HG03045 (cell line): ENCODE data around the gene NRSN2.

Experiments
- ATAC-seq: cut with Tn5 transposase; IDR thresholded peaks from one replicate; pipeline ENCODE4 v1.9.1; 2021; ENCODE audit warnings: mild to moderate bottlenecking, moderate library complexity; ENCODE audit not compliant: unreplicated experiment

The NRSN2 gene

GRCh38 chr20:396619-397431 lies 49.9 kb downstream of the NRSN2 start:
- ATAC-seq = no peak

DNA sequence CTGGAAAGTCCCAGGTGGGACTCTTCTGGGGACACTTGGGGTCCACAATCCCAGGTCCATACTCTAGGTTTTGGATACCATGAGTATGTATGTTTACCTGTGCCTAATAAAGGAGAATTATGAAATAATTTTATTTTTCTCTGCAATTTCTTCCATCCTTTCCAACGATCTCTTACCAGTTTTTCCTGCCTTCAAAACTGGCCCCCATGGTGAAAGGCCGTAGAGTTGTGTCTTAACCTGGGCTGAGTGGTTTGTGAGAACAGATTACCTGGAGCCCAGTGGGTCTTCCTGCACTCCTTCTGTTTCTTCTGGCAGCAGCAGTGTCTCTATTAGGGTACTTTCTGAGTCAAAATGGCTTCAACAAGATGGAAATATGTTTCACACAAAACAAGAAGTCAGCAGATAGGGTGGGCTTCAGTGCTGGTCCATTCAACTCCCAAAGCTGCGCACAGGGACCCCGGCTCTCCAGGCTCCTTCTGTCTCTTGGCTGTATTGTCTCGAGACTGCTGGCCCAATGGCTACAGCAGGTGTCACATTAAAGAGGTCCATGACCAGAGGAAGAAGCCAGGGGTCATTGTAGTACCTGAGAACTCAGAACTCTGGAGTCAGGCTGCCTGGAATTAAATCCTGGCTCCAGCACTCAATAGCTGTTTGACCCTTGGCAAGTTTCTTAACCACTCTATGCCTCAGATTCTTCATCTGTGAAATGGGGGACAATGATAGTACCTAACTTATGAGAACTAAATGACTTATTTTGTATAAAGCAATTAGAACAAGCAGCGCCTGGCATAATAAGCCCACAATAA lies 50.7 kb downstream of the NRSN2 start:
- ATAC-seq = no peak

- no peak for ATAC-seq
Observed at GRCh38 chr20:399182-399707, 52.3 kb downstream of the NRSN2 start.

DNA sequence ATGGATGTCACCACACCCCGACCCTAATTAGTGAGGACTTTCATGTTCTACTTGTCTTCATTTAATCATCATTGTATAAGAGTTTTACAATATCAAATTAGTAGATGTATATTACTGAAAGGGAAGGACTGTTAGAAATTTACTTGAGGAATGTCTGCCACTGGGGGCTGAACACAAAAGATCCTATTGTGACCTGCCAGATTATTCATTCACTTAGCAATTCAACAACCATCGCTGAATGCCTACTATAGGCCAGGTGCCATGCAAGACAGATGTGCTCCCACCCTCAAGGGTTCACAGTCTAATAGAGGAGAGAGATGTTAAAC lies 53.2 kb downstream of the NRSN2 start:
- ATAC-seq = no peak

- no peak for ATAC-seq
Observed at GRCh38 chr20:400454-401275, 53.8 kb downstream of the NRSN2 start.

DNA sequence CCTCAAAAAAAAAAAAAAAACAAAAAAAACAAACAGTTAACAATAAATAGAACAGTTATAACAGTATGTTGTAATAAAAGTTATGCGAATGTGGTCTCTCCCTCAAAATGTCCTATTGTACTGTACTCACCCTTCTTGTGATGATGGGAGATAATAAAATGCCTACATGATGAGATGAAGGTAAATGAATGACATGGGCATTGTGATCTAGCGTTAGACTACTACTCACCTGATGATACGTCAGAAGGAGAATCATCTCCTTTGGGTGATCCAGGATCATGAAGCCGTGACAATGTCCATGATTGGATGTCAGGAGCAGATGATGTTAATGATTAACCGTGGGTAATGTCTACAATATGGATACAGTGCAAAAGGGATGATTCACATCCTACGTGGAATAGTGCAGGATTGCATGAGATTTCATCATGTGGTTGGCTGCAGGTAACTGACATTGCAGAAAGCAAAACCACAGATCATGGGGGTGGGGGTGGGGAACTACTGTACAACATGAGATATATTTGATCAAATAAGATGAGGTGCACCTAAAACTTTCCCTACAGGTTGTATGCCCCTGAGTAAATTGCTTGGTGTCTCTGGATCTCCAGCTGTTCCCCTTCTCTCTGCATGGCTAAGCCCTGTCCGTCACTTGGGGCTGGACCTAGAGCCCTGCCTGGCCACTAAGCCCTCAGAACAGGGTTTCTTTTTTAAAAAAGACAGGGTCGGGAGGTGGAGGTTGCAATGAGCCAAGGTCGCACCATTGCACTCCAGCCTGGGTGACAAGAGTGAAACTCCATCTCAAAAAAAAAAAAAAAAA lies 55.0 kb downstream of the NRSN2 start:
- ATAC-seq = no peak

GRCh38 chr20:402496-402885 lies 55.6 kb downstream of the NRSN2 start:
- no peak for ATAC-seq

DNA sequence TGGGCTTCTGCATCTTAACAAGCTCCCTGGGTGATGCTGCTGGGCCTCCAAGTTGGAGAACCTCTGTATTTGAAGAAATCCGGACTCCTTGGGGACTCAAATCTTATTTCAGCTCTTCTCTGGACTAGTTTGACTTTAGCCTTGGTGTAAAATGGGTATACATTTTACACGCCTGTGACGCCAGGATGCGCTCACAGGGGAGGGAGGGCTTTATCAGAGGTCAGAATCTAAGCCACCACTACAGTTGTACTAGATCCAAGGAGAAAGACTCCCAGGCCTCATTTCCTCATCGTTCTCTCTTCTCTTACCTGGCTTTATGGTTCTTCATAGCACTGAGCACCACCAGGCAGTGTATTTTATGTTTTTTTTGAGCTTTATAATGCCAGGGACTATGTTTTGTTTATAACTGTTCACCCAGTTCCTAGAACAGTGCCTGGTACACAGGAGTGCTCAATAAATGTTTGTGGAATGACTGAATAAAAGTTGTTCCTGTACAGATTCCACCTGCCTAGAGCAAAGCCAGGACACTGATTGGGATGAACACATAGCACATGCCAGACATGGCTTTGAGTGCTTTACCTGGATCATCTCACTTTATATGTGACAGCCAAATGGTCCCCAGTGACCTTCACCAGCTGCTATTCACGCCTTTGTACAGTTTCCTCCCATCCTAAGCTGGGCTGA lies 56.1 kb downstream of the NRSN2 start:
- ATAC-seq = no peak

DNA sequence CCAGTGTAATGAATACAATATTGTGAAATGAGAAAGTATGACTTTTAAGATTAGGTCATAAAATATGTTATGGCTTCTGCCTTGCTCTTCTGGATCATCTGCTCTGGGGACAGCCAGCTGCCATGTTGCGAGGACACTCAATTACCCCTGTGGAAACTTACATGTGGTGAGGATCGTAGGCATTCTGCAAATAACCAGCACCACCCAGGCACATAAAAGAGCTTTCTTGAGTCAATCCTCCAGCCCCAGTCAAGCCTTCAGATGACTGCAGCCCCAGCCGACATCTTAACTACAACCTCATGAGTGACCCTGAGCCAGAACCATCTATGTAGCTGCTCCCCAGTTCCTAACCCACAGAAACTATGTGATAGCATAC lies 56.7 kb downstream of the NRSN2 start:
- no peak for ATAC-seq

DNA sequence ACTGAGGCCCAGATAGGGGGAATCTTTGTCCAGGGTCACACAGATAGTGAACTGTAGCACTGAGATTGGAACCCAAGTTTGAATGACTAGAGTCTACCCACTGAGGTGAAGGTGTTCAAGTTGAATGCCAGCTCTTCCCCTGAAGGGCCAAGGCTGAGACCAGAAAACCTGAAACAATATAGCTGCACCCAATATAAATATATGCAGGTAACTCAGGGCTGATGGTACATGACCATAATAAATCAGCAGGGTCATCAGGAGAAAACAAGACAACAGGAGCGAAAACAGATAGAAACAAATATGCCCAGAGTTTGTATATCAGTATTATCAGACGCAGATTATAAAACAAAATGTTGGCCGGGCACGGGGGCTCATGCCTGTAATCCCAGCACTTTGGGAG lies 57.2 kb downstream of the NRSN2 start:
- no peak for ATAC-seq
